Loucy (cell line): Measurements from ENCODE around the gene ARHGEF10L.

ENCODE experiments used
- CTCF ChIP-seq: fragments of 200-600 bp; sonication (generic); conservative IDR thresholded peaks from 2 replicates; pipeline ENCODE4 v1.5.1; 2014; ENCODE audit warnings: mild to moderate bottlenecking, antibody characterized with exemption, low read length
- EZH2phosphoT487 ChIP-seq: fragments of 200-600 bp; IDR thresholded peaks from 2 replicates; pipeline ENCODE4 v1.6.1; 2018; ENCODE audit warnings: antibody characterized with exemption, mild to moderate bottlenecking, moderate library complexity, borderline replicate concordance

- TF ChIP-seq CTCF (no peak), EZH2phosphoT487 (no peak)
Measured at GRCh38 chr1:17609529-17609928, 70.0 kb downstream of the ARHGEF10L start.
